CD4-positive, alpha-beta T cell (primary cell): ENCODE data around the gene LCN12. TPM values are rescaled to one million over a fixed set of nuclear protein-coding genes. Genes with fewer than 3 reads are reported as not detected.

Source experiments
- ATAC-seq: fragments of 200-7000 bp; cut with Tn5 transposase; one replicate; pipeline ENCODE4 v1.10.0; 2022; ENCODE audit warnings: mild to moderate bottlenecking; ENCODE audit not compliant: poor library complexity
- CTCF ChIA-PET: fragments of 350-600 bp; sonication (Branson Sonifier 250); formaldehyde crosslinking; loops from one replicate; lab custom pipeline; 2021; ENCODE audit warnings: antibody characterized with exemption, inconsistent platforms; lab: Charles Lee
- POLR2A ChIA-PET: fragments of 350-600 bp; sonication (Branson Sonifier 250); formaldehyde crosslinking; loops from one replicate; lab custom pipeline; 2021; ENCODE audit warnings: antibody characterized with exemption, inconsistent platforms; lab: Charles Lee
- DNase-seq, 14 experiments: peaks; one replicate each; pipeline ENCODE4 v3.0.0-alpha.2; 2013 to 2020; ENCODE audit warnings: mixed read lengths in 2 of 14
- H3K27ac ChIP-seq, 2 donors: one replicate each; pipeline versions ENCODE4 v1.5.1 to v1.7.0; 2013; ENCODE audit warnings: low read length in 2 of 2, low read depth in 1 of 2, mild to moderate bottlenecking in 1 of 2
- H3K27me3 ChIP-seq, 2 experiments: 1 replicate in 1 of 2; 2 replicates in 1 of 2; pipeline versions ENCODE4 v1.6.1 to v1.7.0; 2013; ENCODE audit warnings: low read length in 2 of 2, control low read depth in 1 of 2, mild to moderate bottlenecking in 1 of 2, moderate library complexity in 1 of 2; ENCODE audit not compliant: insufficient read depth in 2 of 2, control insufficient read depth in 1 of 2
- H3K36me3 ChIP-seq: one replicate; pipeline ENCODE4 v1.6.1; 2013; ENCODE audit warnings: low read length, control low read depth; ENCODE audit not compliant: insufficient read depth
- H3K4me1 ChIP-seq: one replicate; pipeline ENCODE4 v1.6.1; 2013; ENCODE audit warnings: low read length, control low read depth; ENCODE audit not compliant: insufficient read depth
- H3K4me3 ChIP-seq: one replicate; pipeline ENCODE4 v1.5.1; 2013; ENCODE audit warnings: mild to moderate bottlenecking, low read length, moderate library complexity
- H3K9me3 ChIP-seq, 2 experiments: 1 replicate in 1 of 2; 2 replicates in 1 of 2; pipeline versions ENCODE4 v1.6.1 to v1.7.0; 2013; ENCODE audit warnings: low read length in 2 of 2, mild to moderate bottlenecking in 2 of 2, control low read depth in 1 of 2, moderate library complexity in 1 of 2; ENCODE audit not compliant: control insufficient read depth in 1 of 2, insufficient read depth in 1 of 2
- H3K27ac Mint-ChIP-seq: one replicate; pipeline ENCODE4 v1.8.0; 2020; ENCODE audit warnings: mixed read lengths
- H3K27me3 Mint-ChIP-seq: one replicate; pipeline ENCODE4 v1.8.0; 2021; ENCODE audit warnings: mixed read lengths
- H3K36me3 Mint-ChIP-seq: one replicate; pipeline ENCODE4 v1.8.0; 2021; ENCODE audit warnings: low read depth, mixed read lengths
- H3K4me1 Mint-ChIP-seq: one replicate; pipeline ENCODE4 v1.8.0; 2021; ENCODE audit warnings: low read depth, mixed read lengths
- H3K4me3 Mint-ChIP-seq: one replicate; pipeline ENCODE4 v1.8.0; 2020; ENCODE audit warnings: mild to moderate bottlenecking, mixed read lengths
- H3K9me3 Mint-ChIP-seq: one replicate; pipeline ENCODE4 v1.8.0; 2020; ENCODE audit warnings: mixed read lengths
- intact Hi-C, 2 experiments: fragments of 100-400 bp; cut with DNase I in 1 of 2; cut with micrococcal nuclease in 1 of 2; formaldehyde crosslinking; loops; one replicate each; pipeline versions ENCODE4 v1.15.1 to v1.9.0; 2023 to 2025; cut with DNase I, micrococcal nuclease
- total RNA-seq, 174 experiments: library from RNA in 2 of 174; stranded (reverse) in 2 of 174; gene quantifications; one replicate each; pipeline ENCODE4 v1.2.3 and lab custom pipeline; 2021 to 2026
- TF ChIP-seq, protein P1 (sequence below): fragments of 200-600 bp; IDR thresholded peaks from one replicate; pipeline ENCODE4 v1.8.0; 2022; ENCODE audit warnings: antibody characterized with exemption, mild to moderate bottlenecking

The LCN12 gene
- total RNA-seq, 2 experiments from 2014 or later, result 1.3 to 1.5 TPM

DNA sequence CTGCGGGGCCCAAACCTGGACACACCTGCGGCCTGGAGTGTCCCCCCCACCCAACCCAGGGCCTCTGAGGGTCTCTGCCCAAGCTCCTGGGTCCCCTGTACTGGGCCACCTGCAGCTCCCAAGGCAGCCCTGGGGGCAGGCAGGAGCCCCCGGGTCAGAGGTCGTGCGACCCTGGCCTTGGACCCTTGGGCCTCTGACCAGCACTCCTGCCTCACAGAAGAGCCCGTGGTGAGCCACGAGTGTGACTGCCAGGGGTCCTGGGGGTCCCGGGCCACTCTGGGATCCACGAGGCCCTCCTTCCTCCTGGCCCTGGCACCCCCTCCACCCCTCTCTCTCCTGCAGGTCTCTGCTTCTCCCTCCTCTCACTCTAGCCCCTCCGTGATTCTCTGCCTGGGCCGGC, 20.3 kb downstream of the LCN12 start:
- Mint-ChIP-seq H3K4me3 (no peak overlapping the region), H3K9me3 (no peaks in the 10 kb centered on the region), H3K4me1 (peaks cover 20% of the 10 kb centered on the region), H3K27me3 (no peaks in the 10 kb centered on the region), H3K27ac (no peak overlapping the region), H3K36me3 (no peaks in the 10 kb centered on the region)
- CTCF ChIA-PET, result no interaction called here
- Histone ChIP-seq H3K27me3 (no peaks in the 10 kb centered on the region), H3K4me1 (peaks cover 48% of the 10 kb centered on the region), H3K4me3 (no peak overlapping the region), H3K27ac (no peak overlapping the region), H3K9me3 (no peaks in the 10 kb centered on the region), H3K36me3 (no peaks in the 10 kb centered on the region)
- DNase-seq (no peak), ATAC-seq (no peak)
- TF ChIP-seq, protein P1, sequence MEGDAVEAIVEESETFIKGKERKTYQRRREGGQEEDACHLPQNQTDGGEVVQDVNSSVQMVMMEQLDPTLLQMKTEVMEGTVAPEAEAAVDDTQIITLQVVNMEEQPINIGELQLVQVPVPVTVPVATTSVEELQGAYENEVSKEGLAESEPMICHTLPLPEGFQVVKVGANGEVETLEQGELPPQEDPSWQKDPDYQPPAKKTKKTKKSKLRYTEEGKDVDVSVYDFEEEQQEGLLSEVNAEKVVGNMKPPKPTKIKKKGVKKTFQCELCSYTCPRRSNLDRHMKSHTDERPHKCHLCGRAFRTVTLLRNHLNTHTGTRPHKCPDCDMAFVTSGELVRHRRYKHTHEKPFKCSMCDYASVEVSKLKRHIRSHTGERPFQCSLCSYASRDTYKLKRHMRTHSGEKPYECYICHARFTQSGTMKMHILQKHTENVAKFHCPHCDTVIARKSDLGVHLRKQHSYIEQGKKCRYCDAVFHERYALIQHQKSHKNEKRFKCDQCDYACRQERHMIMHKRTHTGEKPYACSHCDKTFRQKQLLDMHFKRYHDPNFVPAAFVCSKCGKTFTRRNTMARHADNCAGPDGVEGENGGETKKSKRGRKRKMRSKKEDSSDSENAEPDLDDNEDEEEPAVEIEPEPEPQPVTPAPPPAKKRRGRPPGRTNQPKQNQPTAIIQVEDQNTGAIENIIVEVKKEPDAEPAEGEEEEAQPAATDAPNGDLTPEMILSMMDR, result no peak
- POLR2A ChIA-PET, result no interaction called here
- intact Hi-C loops, result no loop called here

DNA sequence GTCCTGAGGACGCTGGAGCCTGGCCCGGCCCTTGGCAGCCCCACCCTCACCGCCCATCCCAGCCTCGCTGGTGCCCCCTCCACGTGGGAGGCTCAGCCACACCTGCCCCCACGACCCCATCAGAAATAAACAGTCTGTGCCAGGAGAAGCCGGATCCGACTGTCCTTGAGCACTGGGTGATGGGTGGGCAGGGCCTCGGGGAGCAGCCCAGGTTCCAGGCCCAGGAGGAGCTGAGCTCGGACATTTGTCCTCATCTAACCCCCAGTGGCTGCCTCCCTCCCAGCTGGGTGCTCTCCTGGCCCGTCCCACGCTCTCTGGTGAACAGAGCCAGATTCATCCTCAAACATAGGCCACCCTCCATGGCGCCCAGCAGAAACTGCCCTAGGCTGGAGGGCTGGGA, 20.7 kb downstream of the LCN12 start:
- POLR2A ChIA-PET, result no interaction called here
- Histone ChIP-seq H3K27me3 (no peaks in the 10 kb centered on the region), H3K27ac (no peak overlapping the region), H3K9me3 (no peaks in the 10 kb centered on the region), H3K36me3 (no peaks in the 10 kb centered on the region), H3K4me1 (peaks cover 52% of the 10 kb centered on the region), H3K4me3 (no peak overlapping the region)
- H3K4me1 Mint-ChIP-seq, result peaks cover 20% of the 10 kb centered on the region
- intact Hi-C loops, result no loop called here
- no peaks in the 10 kb centered on the region for H3K9me3 Mint-ChIP-seq
- DNase-seq (no peak), ATAC-seq (no peak)
- H3K4me3 Mint-ChIP-seq, result no peak overlapping the region
- H3K27ac Mint-ChIP-seq, result no peak overlapping the region
- TF ChIP-seq, protein P1, result no peak
- H3K27me3 Mint-ChIP-seq, result no peaks in the 10 kb centered on the region
- CTCF ChIA-PET, result no interaction called here
- H3K36me3 Mint-ChIP-seq, result no peaks in the 10 kb centered on the region

- DNase-seq (no peak), ATAC-seq (no peak)
- H3K4me1 ChIP-seq, result peaks cover 59% of the 10 kb centered on the region
- TF ChIP-seq, protein P1, result no peak
- no peaks in the 10 kb centered on the region for H3K9me3 Mint-ChIP-seq
- CTCF ChIA-PET, result no interaction called here
- POLR2A ChIA-PET, result interaction anchor here (1.3 to 2.9 kb wide), 4 partner anchors 14 to 167 kb away, joined by 3 to 12 read pairs (median 8); partner anchors contain the start of genes PAXX and RABL6
- H3K4me3 Mint-ChIP-seq, result no peak overlapping the region
- H3K36me3 ChIP-seq, result no peaks in the 10 kb centered on the region
- no peaks in the 10 kb centered on the region for H3K27me3 Mint-ChIP-seq
- no peak overlapping the region for H3K4me3 ChIP-seq
- peaks cover 20% of the 10 kb centered on the region for H3K4me1 Mint-ChIP-seq
- intact Hi-C loops, result no loop called here
- no peak overlapping the region for H3K27ac Mint-ChIP-seq
- no peak overlapping the region for H3K27ac ChIP-seq
- H3K36me3 Mint-ChIP-seq, result no peaks in the 10 kb centered on the region
- H3K9me3 ChIP-seq, result peaks cover 0 to 3% of the 10 kb centered on the region in 2 experiments
- H3K27me3 ChIP-seq, result no peaks in the 10 kb centered on the region
Measured at GRCh38 chr9:136973618-136974617, 21.8 kb downstream of the LCN12 start.
